GM20431 (cell line): ENCODE data around the gene PIK3C2G.
"Not testable (repeated sequence)": the region's sequence is repeated elsewhere in the genome, so short reads cannot be mapped to it uniquely, and the experiment has no call there.

Experiments used
- in situ Hi-C: fragments of 300-500 bp; cut with MseI, MboI; formaldehyde crosslinking; loops from one replicate; pipeline ENCODE4 v1.15.0; 2020; ENCODE audit warnings: low sequenced_read_pairs; ENCODE audit not compliant: unreplicated experiment

Gene PIK3C2G

DNA sequence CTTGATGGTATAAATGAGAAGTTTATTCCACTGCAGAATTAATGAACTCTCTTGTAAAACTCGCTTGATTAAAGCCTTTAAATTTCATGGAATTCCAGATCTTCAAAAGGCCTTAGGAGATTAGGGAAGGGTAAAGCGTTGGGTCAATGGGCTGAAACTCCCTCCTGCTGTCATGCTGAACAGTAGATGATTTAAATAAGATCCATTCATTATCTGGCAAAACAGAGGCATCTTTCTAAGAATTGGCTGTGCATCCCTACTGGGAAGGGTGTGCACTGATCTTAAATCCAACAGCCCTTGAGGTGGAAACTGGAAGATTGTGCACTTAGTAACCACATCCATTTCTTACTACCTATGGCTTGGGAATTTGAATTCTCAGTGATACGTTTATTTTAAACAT lies 420.5 kb downstream of the PIK3C2G start:
- in situ Hi-C loops, result no loop called here

DNA sequence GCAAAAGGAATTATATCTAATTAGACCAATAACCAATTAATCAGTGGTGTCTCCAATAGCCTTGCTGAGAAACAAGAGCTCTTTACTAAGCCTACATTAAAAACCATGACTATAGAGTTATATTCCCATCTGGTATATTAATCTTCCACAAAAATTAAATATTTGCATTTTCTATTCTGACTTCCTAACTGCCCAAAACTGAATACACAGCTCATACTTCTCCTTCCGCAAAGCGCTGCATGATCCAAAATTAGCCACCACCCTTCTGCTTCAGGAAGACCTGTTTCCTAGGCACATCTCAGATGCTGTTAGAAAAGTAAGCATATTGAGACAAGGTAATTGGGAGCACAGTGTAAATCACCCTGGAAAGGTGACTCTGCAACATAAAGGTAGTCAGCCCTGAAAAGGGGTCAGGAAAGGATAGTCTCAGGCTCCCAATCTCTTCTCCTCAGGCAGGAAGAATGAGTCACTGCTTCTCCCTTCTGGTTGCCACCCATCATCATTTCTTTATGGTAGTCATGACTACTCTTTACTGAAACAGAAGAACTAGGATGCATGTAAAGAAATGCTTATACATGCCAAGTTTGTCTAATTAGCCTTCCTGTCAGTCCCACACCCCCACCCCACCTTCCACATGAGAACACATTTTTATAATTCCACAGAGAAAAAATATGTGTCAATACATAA lies 422.2 kb downstream of the PIK3C2G start:
- in situ Hi-C loops, result no loop called here

GRCh38 chr12:18684430-18684829 lies 423.1 kb downstream of the PIK3C2G start:
- in situ Hi-C loops, result no loop called here

GRCh38 chr12:18689771-18690170 lies 428.5 kb downstream of the PIK3C2G start:
- in situ Hi-C loops, result no loop called here

GRCh38 chr12:18690653-18691052 lies 429.3 kb downstream of the PIK3C2G start:
- in situ Hi-C loops, result no loop called here

DNA sequence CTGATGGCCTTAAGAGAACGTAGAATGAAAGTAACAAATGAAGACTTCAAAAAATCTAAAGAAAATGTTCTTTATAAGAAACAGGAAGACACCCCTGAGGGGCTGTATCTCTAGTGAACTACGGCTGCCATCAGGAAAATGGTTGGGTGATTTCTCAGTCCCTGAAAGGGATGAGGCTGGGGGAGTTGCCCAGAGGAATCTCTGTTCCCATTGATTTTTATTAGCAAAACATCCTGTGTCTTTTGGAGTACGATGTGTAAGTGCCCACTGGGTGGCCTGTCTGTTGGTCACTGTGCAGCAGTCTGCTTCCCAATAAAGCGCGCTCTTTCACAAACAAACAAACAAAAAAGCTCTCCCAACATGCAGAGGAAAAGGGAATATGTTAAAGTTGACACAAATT lies 432.7 kb downstream of the PIK3C2G start:
- in situ Hi-C loops, result not testable (repeated sequence)

DNA sequence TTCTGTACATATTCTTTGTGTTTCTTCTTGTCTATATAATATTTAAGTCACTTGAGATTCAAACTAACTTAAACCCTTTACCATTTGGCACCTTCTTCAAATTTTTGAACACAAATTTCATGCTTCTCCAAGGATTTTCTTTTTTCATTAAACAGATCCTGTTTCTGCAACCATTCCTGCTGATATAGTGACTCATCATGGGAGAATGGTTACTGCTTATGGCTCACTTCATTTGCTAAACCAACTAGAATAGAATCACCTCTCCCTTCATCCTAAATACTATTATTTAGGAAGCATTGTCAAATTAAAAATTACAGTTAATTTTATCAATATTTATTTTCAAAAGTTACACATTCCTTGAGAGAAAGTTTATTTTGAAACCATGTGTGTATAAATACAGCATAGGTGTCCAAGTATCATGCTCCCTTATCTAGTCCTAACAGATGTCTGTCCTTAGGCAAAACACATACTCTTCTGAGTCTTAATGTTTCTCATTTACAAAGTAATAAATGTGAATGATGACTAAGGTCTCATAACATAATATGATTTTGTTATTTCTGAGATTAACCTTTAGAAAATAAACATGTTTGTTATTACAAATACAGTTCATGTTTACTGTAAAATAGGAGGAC lies 435.8 kb downstream of the PIK3C2G start:
- in situ Hi-C loops, result no loop called here
